T-helper 2 cell treated with Interferon-gamma antibody and Interleukin-4, amounts not matched to agents 5 μg/mL and 100 μg/mL, for 36 hours (primary cell): ENCODE results near the gene ADO.
"Not testable (repeated sequence)": the region's sequence is repeated elsewhere in the genome, so short reads cannot be mapped to it uniquely, and the experiment has no call there.

Source experiments
- DNase-seq: peaks from one replicate; pipeline ENCODE4 v3.0.0; 2021; ENCODE audit warnings: low spot score
- H3K27ac Mint-ChIP-seq: one replicate; pipeline ENCODE4 v1.8.0; 2021; ENCODE audit warnings: mild to moderate bottlenecking, mixed read lengths
- H3K27me3 Mint-ChIP-seq: one replicate; pipeline ENCODE4 v1.8.0; 2021; ENCODE audit warnings: low read depth, mixed read lengths
- H3K36me3 Mint-ChIP-seq: one replicate; pipeline ENCODE4 v1.8.0; 2021; ENCODE audit warnings: low read depth, mixed read lengths
- H3K4me1 Mint-ChIP-seq: one replicate; pipeline ENCODE4 v1.8.0; 2021; ENCODE audit warnings: low read depth, mixed read lengths
- H3K4me3 Mint-ChIP-seq: one replicate; pipeline ENCODE4 v1.8.0; 2022; ENCODE audit warnings: mild to moderate bottlenecking, moderate library complexity, mixed read lengths
- H3K9me3 Mint-ChIP-seq: one replicate; pipeline ENCODE4 v1.8.0; 2021; ENCODE audit warnings: mixed read lengths

The ADO gene

DNA sequence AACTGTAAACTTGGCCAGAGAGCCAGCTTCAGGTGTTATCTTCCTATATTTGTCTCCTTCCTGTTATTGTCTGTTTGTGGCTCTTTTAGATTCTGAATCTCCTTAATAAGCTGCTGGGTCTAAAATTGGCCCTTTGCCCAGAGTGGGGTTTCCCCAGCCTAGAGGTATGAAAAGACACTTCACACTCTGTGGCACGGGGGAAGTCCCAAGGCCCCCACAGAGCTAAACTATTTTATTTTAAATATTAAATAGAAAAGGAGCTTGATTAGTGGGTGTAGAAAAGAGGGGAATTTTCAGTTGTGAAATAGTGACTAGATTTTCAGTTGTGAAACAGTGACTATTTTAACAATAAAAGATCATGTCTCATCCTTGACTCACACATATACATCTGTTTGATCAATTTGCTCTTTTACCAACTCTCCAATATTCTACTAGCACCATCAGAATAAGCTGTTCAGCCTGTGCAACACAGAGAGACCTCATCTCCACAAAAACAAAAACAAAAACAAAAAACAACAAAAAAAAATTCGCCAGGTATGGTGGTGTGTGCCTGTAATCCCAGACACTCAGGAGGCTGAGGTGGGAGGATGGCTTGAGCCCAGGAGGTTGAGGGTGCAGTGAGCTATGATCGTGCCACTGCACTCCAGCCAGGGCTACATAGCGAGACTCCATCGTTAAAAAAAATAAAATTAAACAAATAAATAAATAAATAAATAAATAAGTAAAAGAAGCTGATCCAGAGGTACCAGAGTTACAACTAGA, 24.9 kb upstream of the ADO start:
- peaks cover 7% of the 10 kb centered on the region for H3K9me3 Mint-ChIP-seq
- peaks cover 25% of the 10 kb centered on the region for H3K4me1 Mint-ChIP-seq
- no peak overlapping the region for H3K27ac Mint-ChIP-seq
- peak; percentile 78 for DNase-seq
- H3K36me3 Mint-ChIP-seq: no peaks in the 10 kb centered on the region
- peak overlapping the region; percentile 33 for H3K4me3 Mint-ChIP-seq
- H3K27me3 Mint-ChIP-seq: peaks cover 14% of the 10 kb centered on the region

DNA sequence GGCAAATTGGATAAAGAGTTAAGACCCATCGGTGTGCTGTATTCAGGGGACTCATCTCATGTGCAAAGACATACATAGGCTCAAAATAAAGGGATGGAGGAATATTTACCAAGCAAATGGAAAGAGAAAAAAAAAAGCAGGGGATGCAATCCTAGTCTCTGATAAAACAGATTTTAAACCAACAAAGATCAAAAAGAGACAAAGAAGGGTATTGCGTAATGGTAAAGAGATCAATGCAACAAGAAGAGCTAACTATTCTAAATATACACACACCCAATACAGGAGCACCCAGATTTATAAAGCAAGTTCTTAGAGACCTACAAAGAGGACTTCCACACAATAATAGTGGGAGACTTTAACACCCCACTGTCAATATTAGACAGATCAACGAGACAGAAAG, 20.0 kb upstream of the ADO start:
- not testable (repeated sequence) for DNase-seq, H3K36me3 Mint-ChIP-seq, H3K27ac Mint-ChIP-seq, H3K4me1 Mint-ChIP-seq, H3K4me3 Mint-ChIP-seq
- Mint-ChIP-seq H3K27me3 (peaks cover 28% of the 10 kb centered on the region), H3K9me3 (peaks cover 27% of the 10 kb centered on the region)

DNA sequence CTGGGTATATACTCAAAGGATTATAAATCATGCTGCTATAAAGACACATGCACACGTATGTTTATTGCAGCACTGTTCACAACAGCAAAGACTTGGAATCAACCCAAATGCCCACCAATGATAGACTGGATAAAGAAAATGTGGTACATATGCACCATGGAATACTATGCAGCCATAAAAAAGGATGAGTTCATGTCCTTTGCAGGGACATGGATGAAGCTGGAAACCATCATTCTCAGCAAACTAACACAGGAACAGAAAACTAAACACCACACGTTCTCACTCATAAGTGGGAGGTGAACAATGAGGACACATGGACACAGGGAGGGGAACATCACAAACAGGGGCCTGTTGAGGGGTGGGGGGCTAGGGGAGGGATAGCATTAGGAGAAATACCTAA, 16.2 kb upstream of the ADO start:
- H3K4me1 Mint-ChIP-seq, H3K36me3 Mint-ChIP-seq, H3K4me3 Mint-ChIP-seq, DNase-seq, H3K27ac Mint-ChIP-seq: not testable (repeated sequence)
- H3K9me3 Mint-ChIP-seq: peaks cover 27% of the 10 kb centered on the region
- peaks cover 27% of the 10 kb centered on the region for H3K27me3 Mint-ChIP-seq

DNA sequence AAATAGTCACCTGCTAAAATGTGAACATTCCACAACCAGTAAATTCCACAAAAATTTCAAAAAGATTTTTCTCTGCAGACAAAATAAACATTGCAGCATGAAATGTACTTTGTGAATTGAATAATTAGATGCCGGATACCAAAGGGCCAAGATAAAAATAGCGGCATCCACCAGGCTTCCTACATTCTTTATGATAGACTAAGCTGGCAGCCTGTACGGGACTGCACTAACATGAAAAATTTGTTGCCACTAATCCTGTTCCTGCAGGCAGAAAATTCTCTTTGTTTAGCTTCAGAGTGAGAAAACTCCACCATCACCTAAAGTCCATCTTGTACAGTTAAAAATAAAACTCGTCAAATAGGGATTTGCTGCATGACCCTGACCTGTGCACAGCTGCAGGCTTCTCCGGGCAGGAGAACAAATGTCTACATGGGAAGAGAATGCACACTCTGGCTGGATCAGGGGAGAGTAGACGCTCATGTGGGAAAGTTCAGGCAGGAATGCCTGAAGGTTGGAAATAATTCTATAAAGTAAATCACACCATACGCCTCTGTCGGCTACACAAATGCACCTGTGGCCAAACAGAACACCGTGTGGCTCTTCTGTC, 15.6 kb upstream of the ADO start:
- Mint-ChIP-seq H3K36me3 (peaks cover 2% of the 10 kb centered on the region), H3K4me1 (no peaks in the 10 kb centered on the region), H3K27me3 (peaks cover 28% of the 10 kb centered on the region), H3K4me3 (no peak overlapping the region), H3K27ac (no peak overlapping the region), H3K9me3 (peaks cover 20% of the 10 kb centered on the region)
- DNase-seq: no peak

DNA sequence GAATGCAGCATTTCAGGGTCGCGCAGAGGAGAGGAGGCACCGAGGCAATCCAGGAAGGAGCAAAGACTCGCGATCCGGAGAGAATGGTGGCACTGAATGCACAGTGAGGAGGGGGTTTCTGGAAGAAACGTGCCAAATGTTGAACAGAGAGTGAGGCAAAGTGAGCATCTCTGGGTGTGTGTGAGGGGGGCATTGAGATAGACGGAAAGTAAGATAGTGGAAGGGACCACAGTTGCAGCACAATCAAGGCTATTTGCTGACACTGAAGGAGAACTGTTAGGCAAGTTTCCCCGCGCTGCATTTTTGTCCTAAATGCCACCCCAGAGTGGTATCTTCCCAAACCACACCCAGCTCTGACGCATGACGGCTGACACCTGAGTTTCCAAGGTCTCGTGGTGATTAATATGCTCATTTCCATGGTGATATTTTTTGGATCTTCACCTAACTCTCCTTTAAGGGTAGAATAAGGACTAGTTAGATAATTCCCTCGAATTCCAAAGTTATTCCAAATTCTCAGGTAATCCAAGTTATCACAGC, 14.4 kb upstream of the ADO start:
- Mint-ChIP-seq H3K27ac (no peak overlapping the region), H3K4me1 (no peaks in the 10 kb centered on the region), H3K27me3 (peaks cover 38% of the 10 kb centered on the region)

DNA sequence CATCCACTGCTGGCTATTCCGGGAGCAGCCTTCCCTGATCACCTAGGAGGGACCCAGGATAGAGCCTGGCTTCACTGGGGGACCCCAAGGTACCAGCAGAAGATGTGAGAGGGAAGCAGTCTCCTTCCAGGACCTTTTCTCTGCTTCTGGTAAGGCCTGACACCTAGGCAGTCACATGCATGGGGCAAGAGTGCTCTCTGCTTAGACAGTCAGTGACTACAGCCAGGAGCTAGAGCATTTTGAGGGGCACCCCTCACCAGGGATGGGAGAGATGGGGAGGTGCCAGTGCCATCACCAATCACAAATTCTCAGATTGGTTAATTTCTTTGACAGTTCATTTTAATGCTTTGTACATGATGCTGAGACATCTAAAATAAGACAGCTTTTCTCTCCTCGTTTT, 13.9 kb upstream of the ADO start:
- Mint-ChIP-seq H3K9me3 (peaks cover 12% of the 10 kb centered on the region), H3K27ac (no peak overlapping the region)

More for the DNA sequence above, 14.4 kb upstream of the ADO start:
- H3K9me3 Mint-ChIP-seq: peaks cover 16% of the 10 kb centered on the region
- peaks cover 2% of the 10 kb centered on the region for H3K36me3 Mint-ChIP-seq
- DNase-seq: no peak
- no peak overlapping the region for H3K4me3 Mint-ChIP-seq

DNA sequence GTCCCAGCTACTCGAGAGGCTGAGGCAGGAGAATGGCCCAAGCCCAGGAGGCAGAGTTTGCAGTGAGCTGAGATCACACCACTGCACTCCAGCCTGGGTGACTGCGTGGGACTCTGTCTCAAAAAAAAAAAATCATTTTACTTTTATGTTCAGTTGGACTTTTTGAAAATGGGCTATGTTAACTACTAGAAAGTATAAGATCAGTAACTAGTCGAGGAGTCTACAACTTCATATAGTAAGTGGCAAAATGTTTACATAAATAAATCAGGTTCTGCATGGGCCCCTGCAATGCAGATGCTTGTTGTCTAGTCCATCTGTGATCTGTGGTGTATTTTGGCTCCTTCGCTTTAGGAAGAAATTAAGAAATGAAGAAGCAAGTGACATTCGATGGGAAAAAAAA, 12.3 kb upstream of the ADO start:
- H3K27me3 Mint-ChIP-seq: peaks cover 48% of the 10 kb centered on the region
- no peaks in the 10 kb centered on the region for H3K36me3 Mint-ChIP-seq
- no peak overlapping the region for H3K4me3 Mint-ChIP-seq
- DNase-seq: no peak
- H3K27ac Mint-ChIP-seq: no peak overlapping the region
- H3K4me1 Mint-ChIP-seq: no peaks in the 10 kb centered on the region
- H3K9me3 Mint-ChIP-seq: peaks cover 7% of the 10 kb centered on the region

More for the DNA sequence above, 13.9 kb upstream of the ADO start:
- DNase-seq: no peak
- Mint-ChIP-seq H3K36me3 (peaks cover 2% of the 10 kb centered on the region), H3K4me1 (no peaks in the 10 kb centered on the region), H3K27me3 (peaks cover 38% of the 10 kb centered on the region), H3K4me3 (no peak overlapping the region)

DNA sequence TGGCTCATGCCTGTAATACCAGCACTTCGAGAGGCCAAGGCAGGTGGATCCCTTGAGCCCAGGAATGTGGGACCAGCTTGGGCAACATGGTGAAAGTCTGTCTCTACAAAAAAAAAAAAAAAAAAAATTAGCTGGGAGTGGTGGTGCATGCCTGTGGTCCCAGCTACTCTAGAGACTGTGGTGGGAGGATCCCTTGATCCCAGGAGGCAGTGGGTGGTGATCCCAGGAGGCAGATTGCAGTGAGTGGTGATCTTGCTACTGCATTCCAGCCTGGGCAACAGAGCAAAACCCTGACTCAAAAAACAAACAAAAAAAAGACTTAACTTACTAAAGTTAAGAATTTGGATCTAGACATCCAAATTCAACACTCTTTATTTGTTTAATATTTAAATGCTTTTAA, 10.2 kb upstream of the ADO start:
- Mint-ChIP-seq H3K36me3 (no peaks in the 10 kb centered on the region), H3K27me3 (peaks cover 61% of the 10 kb centered on the region), H3K27ac (no peak overlapping the region), H3K9me3 (no peaks in the 10 kb centered on the region), H3K4me1 (no peaks in the 10 kb centered on the region), H3K4me3 (no peak overlapping the region)
- DNase-seq: no peak

DNA sequence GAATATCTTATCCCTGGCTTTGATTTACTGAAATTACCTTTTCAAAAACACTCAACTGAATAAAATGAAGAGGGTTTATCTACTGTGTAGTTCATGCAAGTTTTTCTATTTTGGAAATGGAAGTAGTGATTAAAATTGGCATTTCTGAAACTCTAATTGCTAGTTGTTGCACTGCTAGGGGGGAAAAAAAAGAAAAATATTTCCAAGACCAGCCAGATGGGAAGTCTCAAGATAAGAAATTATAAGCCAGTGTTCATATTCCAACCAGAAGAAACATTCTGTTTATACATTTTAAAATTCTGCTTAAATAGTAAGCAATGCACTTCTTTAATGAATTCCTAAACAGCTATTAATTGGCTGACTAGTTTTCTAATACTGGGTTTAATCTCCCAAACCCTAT, 9.4 kb upstream of the ADO start:
- no peak overlapping the region for H3K4me3 Mint-ChIP-seq
- H3K27ac Mint-ChIP-seq: no peak overlapping the region
- no peaks in the 10 kb centered on the region for H3K36me3 Mint-ChIP-seq
- DNase-seq: no peak
- no peaks in the 10 kb centered on the region for H3K4me1 Mint-ChIP-seq
- H3K27me3 Mint-ChIP-seq: peaks cover 61% of the 10 kb centered on the region
- H3K9me3 Mint-ChIP-seq: no peaks in the 10 kb centered on the region

DNA sequence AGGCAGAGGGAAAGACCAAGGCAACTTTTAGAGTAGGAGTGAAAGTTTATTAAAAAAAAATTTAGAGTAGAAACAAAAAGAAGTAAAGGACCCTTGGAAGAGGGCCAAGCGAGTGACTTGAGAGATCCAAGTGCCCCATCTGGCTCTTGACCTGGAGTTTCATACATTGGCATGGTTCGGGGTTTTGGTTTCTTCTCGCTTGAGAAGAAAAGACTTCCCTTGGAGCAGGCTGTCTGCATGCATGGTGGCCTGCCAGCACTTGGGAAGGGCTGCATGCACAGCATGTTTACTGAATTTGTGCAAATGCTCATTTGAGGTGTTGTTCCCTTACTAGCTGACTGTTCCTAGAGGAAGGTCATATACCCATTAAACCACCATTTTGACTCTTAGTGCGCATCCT, 8.8 kb upstream of the ADO start:
- H3K4me3 Mint-ChIP-seq: no peak overlapping the region
- no peak for DNase-seq
- H3K9me3 Mint-ChIP-seq: no peaks in the 10 kb centered on the region
- no peak overlapping the region for H3K27ac Mint-ChIP-seq
- no peaks in the 10 kb centered on the region for H3K4me1 Mint-ChIP-seq
- peaks cover 68% of the 10 kb centered on the region for H3K27me3 Mint-ChIP-seq
- no peaks in the 10 kb centered on the region for H3K36me3 Mint-ChIP-seq

DNA sequence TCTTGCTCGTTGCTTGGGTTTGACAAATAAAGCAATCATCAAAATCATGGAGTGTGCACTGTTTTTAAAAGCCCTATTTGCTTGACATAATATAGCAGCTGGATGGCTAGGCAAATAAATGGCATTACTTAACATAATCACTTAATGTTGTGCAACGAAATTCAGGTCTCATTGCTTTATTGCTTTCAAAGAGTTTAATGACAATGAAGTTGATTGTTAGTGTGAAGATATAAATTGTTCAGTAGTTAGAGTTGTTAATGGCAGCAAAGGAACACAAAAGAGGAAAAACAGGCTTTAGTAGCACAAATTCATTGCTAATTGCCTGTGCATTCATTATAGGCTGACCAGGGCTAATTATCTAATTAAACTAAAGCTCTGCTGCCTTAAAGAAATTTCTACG, 7.6 kb upstream of the ADO start:
- Mint-ChIP-seq H3K36me3 (no peaks in the 10 kb centered on the region), H3K4me3 (no peak overlapping the region), H3K27me3 (peaks cover 71% of the 10 kb centered on the region), H3K9me3 (no peaks in the 10 kb centered on the region), H3K4me1 (no peaks in the 10 kb centered on the region), H3K27ac (no peak overlapping the region)
- no peak for DNase-seq

DNA sequence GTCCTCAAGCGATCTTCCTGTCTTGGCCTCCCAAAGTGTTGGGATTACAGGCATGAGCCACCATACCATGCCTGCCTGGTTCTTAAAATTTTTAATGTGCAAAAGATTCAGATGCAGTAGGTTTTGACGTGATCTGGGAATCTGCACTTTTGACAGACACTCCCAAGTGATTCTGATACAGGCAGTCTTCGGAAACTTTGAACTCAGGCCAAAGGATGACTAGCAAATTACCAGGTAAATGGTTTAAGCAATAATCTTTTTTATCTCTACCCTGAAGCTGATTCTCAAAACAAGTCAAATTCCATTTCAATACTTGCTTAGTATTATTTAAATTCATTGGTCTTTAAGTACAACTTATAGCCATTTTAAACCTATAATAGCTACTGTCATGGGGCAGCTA, 2.6 kb upstream of the ADO start:
- H3K4me1 Mint-ChIP-seq: peaks cover 16% of the 10 kb centered on the region
- DNase-seq: no peak
- peaks cover 11% of the 10 kb centered on the region for H3K36me3 Mint-ChIP-seq
- H3K4me3 Mint-ChIP-seq: no peak overlapping the region
- H3K27me3 Mint-ChIP-seq: peaks cover 43% of the 10 kb centered on the region
- H3K27ac Mint-ChIP-seq: no peak overlapping the region
- no peaks in the 10 kb centered on the region for H3K9me3 Mint-ChIP-seq

DNA sequence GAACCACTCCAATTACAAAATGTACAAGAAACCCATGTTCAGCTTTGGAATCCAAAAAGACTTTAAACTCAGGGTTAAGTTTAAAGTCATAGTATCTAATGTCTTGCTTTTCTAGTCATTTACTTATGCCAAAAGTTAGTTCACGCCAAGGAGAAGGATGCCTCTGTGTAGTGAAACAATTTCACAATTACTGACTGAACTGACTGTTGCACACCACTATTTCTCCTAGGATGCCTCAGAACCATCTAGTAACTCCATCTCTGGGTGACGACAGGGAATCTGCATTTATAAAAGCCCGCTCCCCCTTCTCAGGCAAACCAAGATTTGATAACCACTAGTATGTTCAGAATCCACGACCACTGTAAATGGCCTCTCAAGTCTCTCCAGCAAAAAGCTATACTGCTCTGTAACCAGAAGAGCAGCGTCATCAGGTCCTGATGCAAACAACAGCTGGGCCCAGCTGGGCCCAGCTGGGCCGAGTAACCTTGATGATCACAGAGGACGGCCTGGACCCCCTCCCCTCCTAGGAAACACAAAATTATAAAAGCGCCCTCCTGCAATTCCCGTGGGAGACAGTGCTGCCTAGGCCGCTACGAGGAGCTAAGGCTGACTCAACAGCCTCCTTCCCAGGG, 680 bp upstream of the ADO start:
- Mint-ChIP-seq H3K27ac (peak overlapping the region; percentile 99), H3K9me3 (no peaks in the 10 kb centered on the region), H3K36me3 (peaks cover 29% of the 10 kb centered on the region), H3K4me3 (peak overlapping the region; percentile 94), H3K4me1 (peaks cover 26% of the 10 kb centered on the region), H3K27me3 (peaks cover 24% of the 10 kb centered on the region)
- no peak for DNase-seq
